ENCODE results near the gene CLASP1.

- TF ChIP-seq CTCF (IDR thresholded peaks at IDR 0.05; ENCODE audit: poor library complexity), result no peak
- no peak for TF ChIP-seq EZH2 (IDR thresholded peaks at IDR 0.05; ENCODE audit: borderline replicate concordance)
Measured at GRCh38 chr2:121564905-121565304, 84.4 kb downstream of the CLASP1 start.

All from hepatocyte (in vitro differentiated cells).